Spleen (tissue), 7 donors: ENCODE results near the gene RAB19.

ENCODE experiments used
- CTCF ChIP-seq, 11 experiments: fragments of 200-600 bp in 7 of 11; fragments of 450-650 bp in 4 of 11; sonication (generic) in 4 of 11; IDR thresholded peaks in 8 of 11; conservative IDR thresholded peaks in 3 of 11; 1 replicate in 7 of 11; 2 replicates in 4 of 11; pipeline versions ENCODE4 v1.4.0 to v1.8.0; 2016 to 2021; ENCODE audit warnings: antibody characterized with exemption in 11 of 11, inconsistent platforms in 4 of 11, mild to moderate bottlenecking in 1 of 11
- POLR2A ChIP-seq, 3 donors: fragments of 450-650 bp; IDR thresholded peaks; one replicate each; pipeline ENCODE4 v1.5.1; 2017; ENCODE audit warnings: antibody characterized with exemption in 3 of 3, mild to moderate bottlenecking in 1 of 3
- POLR2AphosphoS5 ChIP-seq, 3 donors: sonication (generic); formaldehyde crosslinking; IDR thresholded peaks; one replicate each; pipeline ENCODE4 v1.5.1; 2017; ENCODE audit warnings: antibody characterized with exemption in 3 of 3
- donor health status: DM: no; HTN: no; CAD: no; lungs with moderate emphysema.
- donor health status: DM: no; HTN: no; CAD: no.
- donor health status: DM: no; HTN: no; CAD: no.

- no peak for TF ChIP-seq CTCF (IDR thresholded peaks at IDR 0.05 in 8 of 11, conservative IDR thresholded peaks at IDR 0.05 in 3 of 11)
- TF ChIP-seq POLR2A (IDR thresholded peaks at IDR 0.05): no peak
- TF ChIP-seq POLR2AphosphoS5 (IDR thresholded peaks at IDR 0.05): no peak
These were observed 27.7 kb upstream of the RAB19 start for GRCh38 chr7:140375892-140376730.
